IPS-NIHi11 (cell line): ENCODE results near the gene VHLL.

Source experiments
- DNase-seq: peaks from one replicate; pipeline ENCODE4 v3.0.0; 2012; ENCODE audit warnings: mixed read lengths, low spot score

The VHLL gene

GRCh38 chr1:156291226-156292061 is 7.7 kb downstream of the VHLL start:
- DNase-seq: peak; percentile 94

- DNase-seq: no peak
These were observed 9.2 kb downstream of the VHLL start for GRCh38 chr1:156289857-156290256.

GRCh38 chr1:156286061-156286460 is 13.0 kb downstream of the VHLL start:
- DNase-seq: no peak

GRCh38 chr1:156285437-156285836 is 13.7 kb downstream of the VHLL start:
- no peak for DNase-seq

- DNase-seq: no peak
These were observed 14.3 kb downstream of the VHLL start for GRCh38 chr1:156284757-156285156.

- DNase-seq: no peak
These were observed 15.0 kb downstream of the VHLL start, which contains the start of gene TMEM79 for GRCh38 chr1:156284112-156284511. Gene TMEM79 (plus strand): TSS chr1:156284325. CDS start chr1:156285227, 902 bp downstream.

GRCh38 chr1:156283521-156283920 is 15.6 kb downstream of the VHLL start:
- no peak for DNase-seq

- DNase-seq: peak; percentile 94
These were observed 16.5 kb downstream of the VHLL start, which contains the start of gene SMG5 for GRCh38 chr1:156282479-156283222. Gene SMG5 (minus strand): TSS chr1:156282825. CDS start chr1:156282680, 145 bp downstream.

GRCh38 chr1:156281693-156282478 is 17.2 kb downstream of the VHLL start:
- DNase-seq: no peak

GRCh38 chr1:156281281-156281680 is 17.8 kb downstream of the VHLL start:
- DNase-seq: no peak

GRCh38 chr1:156279837-156280236 is 19.3 kb downstream of the VHLL start:
- no peak for DNase-seq

GRCh38 chr1:156276966-156277381 is 22.1 kb downstream of the VHLL start:
- no peak for DNase-seq

GRCh38 chr1:156276532-156276931 is 22.6 kb downstream of the VHLL start:
- no peak for DNase-seq

GRCh38 chr1:156270314-156270713 is 28.8 kb downstream of the VHLL start:
- no peak for DNase-seq

- no peak for DNase-seq
These were observed 30.8 kb downstream of the VHLL start for GRCh38 chr1:156268336-156268735.

GRCh38 chr1:156266051-156266450 is 33.1 kb downstream of the VHLL start:
- no peak for DNase-seq

- no peak for DNase-seq
These were observed 35.8 kb downstream of the VHLL start for GRCh38 chr1:156263288-156263655.

GRCh38 chr1:156262461-156263287 is 36.4 kb downstream of the VHLL start:
- no peak for DNase-seq

- no peak for DNase-seq
These were observed 38.2 kb downstream of the VHLL start for GRCh38 chr1:156260896-156261295.

- DNase-seq: no peak
These were observed 39.3 kb downstream of the VHLL start for GRCh38 chr1:156259805-156260204.

GRCh38 chr1:156258859-156259258 is 40.2 kb downstream of the VHLL start:
- no peak for DNase-seq
